HG03520 (cell line): ENCODE data around the gene FMR1NB.
A peak's percentile ranks its signal among the peaks of the same experiment; 100 is the strongest.

ENCODE experiments used
- ATAC-seq: cut with Tn5 transposase; IDR thresholded peaks from one replicate; pipeline ENCODE4 v1.9.1; 2021; ENCODE audit warnings: mild to moderate bottlenecking, moderate library complexity; ENCODE audit not compliant: unreplicated experiment

The FMR1NB gene

GRCh38 chrX:147981038-147981752 lies at the start of gene FMR1NB:
FMR1NB (plus strand) TSS chrX:147981337; CDS start chrX:147981403, 66 bp downstream.
- ATAC-seq, result no peak

GRCh38 chrX:147933815-147934214 lies 47.3 kb upstream of the FMR1NB start:
- ATAC-seq, result no peak

- ATAC-seq, result no peak
These were observed 45.9 kb upstream of the FMR1NB start for GRCh38 chrX:147935156-147935758.

GRCh38 chrX:147945286-147945685 lies 35.9 kb upstream of the FMR1NB start:
- no peak for ATAC-seq

GRCh38 chrX:147948531-147948930 lies 32.6 kb upstream of the FMR1NB start:
- no peak for ATAC-seq

GRCh38 chrX:147950352-147950751 lies 30.8 kb upstream of the FMR1NB start:
- no peak for ATAC-seq

GRCh38 chrX:147953976-147954375 lies 27.2 kb upstream of the FMR1NB start:
- no peak for ATAC-seq

- no peak for ATAC-seq
These were observed 23.8 kb upstream of the FMR1NB start for GRCh38 chrX:147957291-147957690.

- ATAC-seq, result no peak
These were observed 22.8 kb upstream of the FMR1NB start for GRCh38 chrX:147958291-147958690.

- no peak for ATAC-seq
These were observed 20.4 kb upstream of the FMR1NB start for GRCh38 chrX:147960722-147961121.

- no peak for ATAC-seq
These were observed 18.7 kb upstream of the FMR1NB start for GRCh38 chrX:147962476-147962875.

- ATAC-seq, result no peak
These were observed 2.2 kb upstream of the FMR1NB start for GRCh38 chrX:147978931-147979330.

- no peak for ATAC-seq
These were observed 39.2 kb downstream of the FMR1NB start for GRCh38 chrX:148020329-148020728.

- peak; percentile 91 for ATAC-seq
These were observed 43.5 kb downstream of the FMR1NB start for GRCh38 chrX:148024425-148025148.

GRCh38 chrX:148035380-148035779 lies 54.2 kb downstream of the FMR1NB start:
- ATAC-seq, result no peak

- no peak for ATAC-seq
These were observed 55.9 kb downstream of the FMR1NB start for GRCh38 chrX:148037020-148037419.

GRCh38 chrX:148043271-148043855 lies 62.2 kb downstream of the FMR1NB start:
- no peak for ATAC-seq

GRCh38 chrX:148047200-148047599 lies 66.1 kb downstream of the FMR1NB start:
- ATAC-seq, result no peak

- ATAC-seq, result no peak
These were observed 68.3 kb downstream of the FMR1NB start for GRCh38 chrX:148049441-148049840.

- no peak for ATAC-seq
These were observed 70.8 kb downstream of the FMR1NB start for GRCh38 chrX:148051973-148052372.

GRCh38 chrX:148067285-148067684 lies 86.1 kb downstream of the FMR1NB start:
- ATAC-seq, result no peak
